HG03039 (cell line): ENCODE results near the gene ABCC6.
A peak's percentile ranks its signal among the peaks of the same experiment; 100 is the strongest.
"Not testable (repeated sequence)": the region's sequence is repeated elsewhere in the genome, so short reads cannot be mapped to it uniquely, and the experiment has no call there.

ENCODE experiments used
- ATAC-seq: cut with Tn5 transposase; IDR thresholded peaks from one replicate; pipeline ENCODE4 v1.9.1; 2021; ENCODE audit warnings: mild to moderate bottlenecking, moderate library complexity; ENCODE audit not compliant: unreplicated experiment

Gene ABCC6

GRCh38 chr16:16222850-16223661 lies at the start of gene ABCC6:
TSS of gene ABCC6 (minus strand) at chr16:16223494. CDS start at chr16:16223434, 60 bp downstream.
- ATAC-seq: not testable (repeated sequence)

- not testable (repeated sequence) for ATAC-seq
Measured at GRCh38 chr16:16272573-16273221, 49.4 kb upstream of the ABCC6 start.

DNA sequence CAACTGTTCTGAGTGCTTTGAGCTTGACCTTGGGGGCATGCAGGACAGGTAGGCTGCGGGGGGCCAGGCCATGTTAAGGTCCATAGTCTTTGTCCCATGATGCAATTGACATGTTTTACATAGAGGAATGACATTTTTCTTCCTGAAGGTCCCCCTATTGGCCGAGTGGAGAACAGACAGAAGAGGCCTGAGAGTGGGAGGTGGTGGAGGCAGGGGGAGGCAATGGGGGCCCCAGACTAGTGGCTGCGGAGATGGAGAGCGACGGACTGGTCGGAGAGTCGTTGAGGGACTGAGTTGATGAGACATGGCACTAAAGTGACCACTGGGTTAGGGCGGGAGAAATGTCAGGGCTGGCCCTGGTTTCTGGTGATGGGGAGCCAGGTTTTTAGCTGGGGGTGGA lies 48.4 kb upstream of the ABCC6 start:
- ATAC-seq: not testable (repeated sequence)

GRCh38 chr16:16268185-16268808 lies 45.0 kb upstream of the ABCC6 start:
- ATAC-seq: not testable (repeated sequence)

- ATAC-seq: not testable (repeated sequence)
Measured at GRCh38 chr16:16267708-16268107, 44.4 kb upstream of the ABCC6 start.

DNA sequence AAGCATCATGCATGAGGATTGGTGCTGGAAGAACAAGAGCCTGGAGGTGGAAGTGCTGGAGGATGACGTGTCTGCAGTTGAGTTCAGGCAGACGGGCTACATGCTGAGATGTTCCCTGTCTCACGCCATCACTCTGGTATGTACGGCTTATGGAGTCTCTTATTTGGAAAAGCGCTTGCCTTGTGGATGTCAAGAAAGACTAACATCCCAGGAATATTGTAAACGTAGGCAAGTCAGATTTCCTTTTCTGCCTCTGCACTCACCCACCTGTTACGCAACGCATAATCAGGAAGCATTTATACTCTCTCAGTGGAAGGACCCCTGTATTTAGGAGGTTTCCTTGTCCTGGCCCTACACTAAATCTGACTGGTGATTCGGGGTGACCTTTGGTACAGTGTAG lies 41.8 kb upstream of the ABCC6 start:
- ATAC-seq: not testable (repeated sequence)

- ATAC-seq: not testable (repeated sequence)
Measured at GRCh38 chr16:16263947-16264346, 40.7 kb upstream of the ABCC6 start.

- ATAC-seq: not testable (repeated sequence)
Measured at GRCh38 chr16:16262954-16263555, 39.8 kb upstream of the ABCC6 start.

DNA sequence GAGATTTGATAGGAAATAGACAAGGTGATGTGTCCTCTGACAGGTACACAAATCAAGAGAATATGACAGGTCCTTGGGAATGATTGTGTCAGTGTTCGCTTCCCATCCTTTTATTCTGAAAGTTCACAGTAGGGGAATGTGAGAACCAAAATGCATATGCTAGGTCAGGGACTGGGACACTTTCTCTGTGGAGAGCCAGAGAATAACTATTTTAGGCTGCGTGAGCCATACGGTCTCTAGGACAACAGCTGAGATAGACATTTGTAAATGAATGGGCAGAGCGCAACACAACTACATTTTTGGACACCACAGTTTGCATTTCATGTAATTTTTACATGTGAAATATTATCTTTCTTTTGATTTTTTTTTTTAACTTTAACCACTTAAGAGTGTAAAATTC lies 36.7 kb upstream of the ABCC6 start:
- not testable (repeated sequence) for ATAC-seq

DNA sequence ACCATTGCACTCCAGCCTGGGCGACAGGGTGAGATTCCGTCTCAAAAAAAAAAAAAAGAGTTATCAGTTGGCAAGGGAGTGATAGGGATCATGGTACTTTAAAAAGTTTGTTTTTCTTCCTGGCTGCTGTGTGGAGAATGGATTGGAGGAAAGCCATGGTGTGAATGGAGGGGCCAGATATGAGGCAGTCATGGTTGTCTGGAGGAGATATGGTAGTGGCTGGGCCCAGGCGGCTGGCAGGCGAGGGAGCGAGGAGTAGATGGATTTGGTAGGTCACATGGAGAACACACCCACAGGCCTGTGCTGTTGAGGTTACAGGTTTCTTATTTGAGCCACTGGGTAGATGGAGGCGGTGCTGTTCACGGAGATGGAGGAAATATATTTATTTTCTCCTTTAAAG lies 35.5 kb upstream of the ABCC6 start:
- ATAC-seq: not testable (repeated sequence)

DNA sequence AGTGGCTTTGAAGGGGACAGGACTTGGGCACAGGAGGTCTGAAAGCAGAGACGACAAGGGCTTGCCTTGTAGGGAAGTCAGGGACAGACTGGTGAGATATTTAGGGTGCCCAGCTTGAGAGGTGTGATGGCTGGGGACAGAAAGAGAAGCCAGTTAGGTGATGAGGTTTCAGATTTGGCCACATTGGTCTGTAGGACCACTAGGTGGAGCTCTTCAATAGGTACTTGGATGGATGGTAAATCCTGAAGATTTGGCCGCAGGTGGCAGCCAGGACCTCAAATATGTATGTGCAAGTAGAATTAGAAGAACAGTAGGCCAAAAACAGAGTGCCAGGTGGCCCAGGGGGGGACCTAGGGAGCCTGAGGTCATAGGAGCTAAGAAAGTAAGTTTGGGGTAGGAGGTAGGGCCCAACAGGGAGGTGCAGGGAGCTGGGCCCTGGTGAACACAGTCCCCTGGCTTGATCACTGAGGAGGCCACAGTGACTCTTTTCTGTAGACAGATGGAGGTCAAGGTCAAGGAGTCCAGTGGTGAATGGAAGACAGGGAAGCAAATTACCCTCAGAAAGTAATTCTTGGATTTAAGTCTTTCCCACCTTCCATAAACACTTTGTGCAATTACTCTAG lies 34.1 kb upstream of the ABCC6 start:
- not testable (repeated sequence) for ATAC-seq

DNA sequence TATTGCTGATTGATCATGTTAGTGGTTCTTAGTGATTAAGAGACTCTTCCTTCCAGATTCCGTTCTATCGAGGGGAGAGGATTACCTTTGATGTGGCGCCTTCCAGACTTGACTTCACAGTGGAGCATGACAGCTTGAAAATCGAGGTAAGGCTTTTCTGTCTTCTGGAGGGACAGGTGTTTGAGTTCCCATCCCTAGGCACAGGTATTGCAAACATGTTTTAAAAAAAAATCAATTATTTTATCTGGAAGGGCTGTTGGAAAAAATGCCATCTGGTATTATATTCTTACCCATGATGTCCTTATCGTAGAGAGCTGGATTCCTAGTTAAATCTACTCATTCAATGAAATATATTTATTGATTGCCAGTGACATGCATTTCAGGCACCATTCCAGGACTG lies 29.1 kb upstream of the ABCC6 start:
- not testable (repeated sequence) for ATAC-seq

- not testable (repeated sequence) for ATAC-seq
Measured at GRCh38 chr16:16249621-16250330, 26.5 kb upstream of the ABCC6 start.

GRCh38 chr16:16247439-16247838 lies 24.1 kb upstream of the ABCC6 start:
- not testable (repeated sequence) for ATAC-seq

DNA sequence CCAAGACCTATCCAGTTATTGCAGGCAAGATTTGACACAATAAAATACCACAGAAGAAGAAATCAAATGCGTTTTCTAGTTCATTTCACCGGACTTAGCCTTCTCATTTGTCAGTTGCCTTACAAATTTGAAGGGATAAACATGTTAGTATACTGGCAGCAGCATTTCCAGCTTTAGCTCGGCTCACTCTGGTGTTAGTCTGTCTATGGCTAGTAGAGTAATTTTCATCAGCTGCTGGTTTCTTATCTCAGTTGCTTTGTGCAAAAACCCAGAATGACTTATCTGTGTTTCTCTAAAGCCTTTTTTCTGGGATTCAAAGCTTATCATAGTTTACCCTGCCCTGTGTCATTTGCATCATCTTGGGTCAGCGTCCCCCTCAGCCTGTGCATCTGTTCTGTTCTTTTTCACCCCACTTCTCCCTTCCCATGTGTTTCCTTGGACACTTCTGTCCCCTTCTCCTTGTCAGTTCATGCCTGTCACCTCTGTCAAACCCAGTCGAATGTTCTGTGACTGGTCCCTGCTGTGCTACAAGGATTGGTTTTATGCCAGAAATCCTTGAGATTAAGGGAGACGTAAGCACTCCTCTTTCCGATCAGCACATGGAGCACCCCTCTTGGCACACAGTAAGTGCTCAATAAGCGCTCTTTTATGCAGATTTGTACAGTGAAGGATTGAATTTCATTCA lies 23.4 kb upstream of the ABCC6 start:
- ATAC-seq: not testable (repeated sequence)

- not testable (repeated sequence) for ATAC-seq
Measured at GRCh38 chr16:16243886-16244285, 20.6 kb upstream of the ABCC6 start.

DNA sequence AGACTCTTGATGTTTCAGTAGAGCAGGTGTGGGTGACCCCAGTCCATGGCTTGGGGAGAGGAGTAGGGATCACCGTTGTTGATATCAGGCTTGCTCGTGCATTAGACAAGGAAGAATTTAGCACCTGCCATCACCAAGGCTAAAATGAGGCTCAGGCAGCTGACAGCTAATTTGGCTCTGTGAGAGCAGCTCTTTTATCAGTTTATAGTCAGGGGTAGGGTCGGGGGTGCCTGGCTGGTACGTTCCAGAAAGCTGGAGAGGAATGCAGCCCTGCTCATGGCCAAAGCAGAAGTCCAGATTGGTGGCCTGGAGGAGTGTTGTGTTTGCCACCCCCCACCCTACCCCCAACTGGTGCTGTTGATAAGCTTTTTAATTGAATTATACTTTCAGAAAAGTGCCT lies 17.4 kb upstream of the ABCC6 start:
- not testable (repeated sequence) for ATAC-seq

- not testable (repeated sequence) for ATAC-seq
Measured at GRCh38 chr16:16237738-16238137, 14.4 kb upstream of the ABCC6 start.

DNA sequence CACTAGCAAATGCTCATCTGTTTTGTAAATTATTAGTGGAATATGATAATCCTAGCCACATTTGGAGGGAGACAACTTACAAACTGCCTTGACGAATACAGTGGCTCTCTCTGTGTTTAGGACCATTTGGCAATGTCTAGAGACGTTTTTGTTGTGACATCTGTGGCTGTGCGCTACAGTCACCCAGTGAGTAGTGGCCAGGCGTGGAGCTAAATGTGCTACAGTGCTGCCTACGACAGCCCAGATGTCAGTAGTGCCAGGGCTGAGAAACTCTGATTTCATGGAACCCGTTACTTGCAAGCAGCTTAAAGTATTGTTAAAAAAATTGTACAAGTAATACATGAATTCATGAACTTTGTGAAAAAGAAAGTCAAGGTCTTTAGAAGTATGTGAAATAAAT lies 13.8 kb upstream of the ABCC6 start:
- not testable (repeated sequence) for ATAC-seq

- peak; percentile 40 for ATAC-seq
Measured at GRCh38 chr16:16232692-16233061, 9.4 kb upstream of the ABCC6 start.
